GM21825 (cell line): ENCODE data around the gene TUBGCP5.
"Not testable (repeated sequence)": the region's sequence is repeated elsewhere in the genome, so short reads cannot be mapped to it uniquely, and the experiment has no call there.

Source experiments
- ATAC-seq: cut with Tn5 transposase; IDR thresholded peaks from one replicate; pipeline ENCODE4 v1.9.1; 2021; ENCODE audit warnings: mild to moderate bottlenecking, moderate library complexity; ENCODE audit not compliant: unreplicated experiment

TUBGCP5 gene

GRCh38 chr15:23039143-23039916 lies at the start of gene TUBGCP5:
Gene TUBGCP5, minus strand, starts transcription at chr15:23039569. Its CDS starts 26 bp downstream, at chr15:23039543.
- peak; percentile 92 for ATAC-seq

DNA sequence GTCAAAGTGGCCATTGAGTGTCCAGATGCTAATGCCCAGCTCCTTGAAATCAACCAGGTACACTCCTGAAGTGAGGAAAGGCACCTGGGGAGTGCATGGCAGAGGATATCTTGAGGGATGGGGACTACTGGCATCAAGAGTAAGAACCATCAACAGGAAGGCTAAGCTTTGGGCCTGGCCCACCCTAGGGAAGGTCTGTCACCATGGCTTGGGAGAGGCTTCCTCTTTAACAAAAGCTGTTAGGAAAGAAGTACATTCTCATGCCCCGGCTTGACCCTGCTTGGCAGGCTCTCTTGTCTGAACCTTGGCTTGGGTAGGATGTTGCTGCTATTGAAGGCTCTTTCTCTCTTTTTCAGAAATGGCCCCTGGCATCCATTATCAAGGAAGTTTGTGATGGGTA lies 43.7 kb upstream of the TUBGCP5 start:
- no peak for ATAC-seq

- ATAC-seq, result not testable (repeated sequence)
Measured at GRCh38 chr15:23081996-23082737, 42.8 kb upstream of the TUBGCP5 start.

DNA sequence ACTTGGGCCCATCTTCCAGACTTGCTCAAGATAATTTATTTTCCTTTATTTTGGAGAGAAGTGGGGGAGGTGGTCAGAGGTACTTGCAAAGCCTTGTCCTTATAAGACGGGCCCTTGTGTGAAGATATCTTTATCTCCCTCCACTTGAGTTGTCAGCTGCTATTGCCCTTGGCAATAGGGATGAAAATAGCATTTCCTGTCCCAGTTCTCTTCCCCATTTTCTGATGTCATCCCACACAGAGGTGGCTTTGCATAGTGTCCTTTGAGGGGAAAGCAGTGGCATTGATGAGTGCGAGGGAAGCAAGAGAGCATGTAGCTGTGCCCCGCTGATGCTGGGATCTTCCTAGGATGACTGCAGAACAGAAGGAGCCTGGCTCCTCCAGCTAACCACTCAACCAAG lies 41.9 kb upstream of the TUBGCP5 start:
- ATAC-seq, result no peak

DNA sequence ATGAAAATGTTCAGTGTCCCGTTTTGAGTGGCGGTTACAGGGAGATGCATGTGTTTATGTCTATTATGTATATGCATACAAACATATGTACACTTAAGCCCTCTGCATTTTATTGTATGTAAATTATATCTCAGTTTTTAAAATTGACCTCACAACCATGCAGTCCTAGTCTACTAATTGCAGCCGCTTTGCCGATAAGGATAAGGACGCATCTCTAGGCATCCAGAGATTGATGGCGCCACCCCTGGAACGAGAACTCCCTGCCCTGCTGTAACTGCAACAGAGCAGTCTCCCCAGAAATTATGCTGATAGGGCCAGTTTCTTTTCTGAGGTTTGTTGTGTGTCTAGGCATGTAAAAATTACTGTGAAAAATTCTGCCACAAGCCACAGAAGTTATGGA lies 40.4 kb upstream of the TUBGCP5 start:
- no peak for ATAC-seq

GRCh38 chr15:23075927-23076326 lies 36.6 kb upstream of the TUBGCP5 start:
- no peak for ATAC-seq

DNA sequence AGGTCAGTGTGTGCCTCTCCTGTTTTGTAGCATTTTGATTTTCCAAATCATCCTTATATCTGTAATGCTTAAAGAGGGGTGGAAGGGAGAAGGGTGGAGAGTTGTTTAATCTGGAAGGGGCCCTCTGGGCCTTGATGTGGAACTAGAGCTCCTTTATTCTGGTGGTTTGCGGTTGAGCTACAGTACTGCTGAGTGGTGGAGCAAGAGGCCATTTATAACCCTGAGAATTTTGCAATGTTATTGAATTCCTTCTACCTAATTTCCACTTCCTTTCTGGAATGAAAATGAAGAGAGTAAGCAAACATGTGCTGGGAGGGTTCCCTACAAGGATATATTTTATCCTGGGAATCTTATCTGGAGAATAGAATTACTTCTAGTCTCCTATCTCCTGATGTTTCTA lies 35.3 kb upstream of the TUBGCP5 start:
- no peak for ATAC-seq

DNA sequence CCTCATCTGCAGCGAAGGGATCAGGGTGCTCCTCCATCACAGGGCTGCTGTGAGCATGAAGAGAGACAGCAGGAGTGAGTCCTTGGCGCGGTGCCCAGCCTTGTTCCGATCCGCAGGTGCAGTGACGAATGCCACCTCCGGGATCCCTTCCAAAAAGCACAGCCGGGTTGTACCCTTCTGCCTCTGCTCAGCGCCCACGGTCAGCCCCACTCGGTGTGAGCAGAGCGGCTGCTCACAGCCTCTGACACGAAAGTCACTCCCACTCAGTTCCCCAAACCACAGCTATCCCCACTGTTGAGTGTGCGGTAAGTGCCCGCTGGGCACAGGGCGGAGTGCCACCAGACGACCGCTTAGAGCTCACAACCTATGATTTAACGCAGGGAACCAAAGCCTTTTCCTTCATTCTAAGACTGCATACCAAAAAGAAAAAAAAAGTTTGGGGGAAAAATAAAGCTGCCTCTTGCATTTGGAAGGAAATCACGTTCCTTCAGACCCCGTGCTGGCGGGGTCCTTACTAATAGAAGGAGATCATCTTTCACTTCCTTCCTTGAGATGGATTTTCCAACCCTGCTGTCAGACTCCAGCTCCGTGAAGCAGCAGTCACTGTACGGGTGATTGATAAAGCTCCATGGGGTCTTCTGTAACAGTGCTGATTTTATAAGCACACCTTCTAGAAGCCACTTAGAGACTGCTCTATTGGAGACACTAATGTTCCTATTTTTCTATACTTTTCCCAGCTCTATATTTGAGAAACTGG lies 34.7 kb upstream of the TUBGCP5 start:
- no peak for ATAC-seq

GRCh38 chr15:23072633-23073032 lies 33.3 kb upstream of the TUBGCP5 start:
- ATAC-seq, result no peak

DNA sequence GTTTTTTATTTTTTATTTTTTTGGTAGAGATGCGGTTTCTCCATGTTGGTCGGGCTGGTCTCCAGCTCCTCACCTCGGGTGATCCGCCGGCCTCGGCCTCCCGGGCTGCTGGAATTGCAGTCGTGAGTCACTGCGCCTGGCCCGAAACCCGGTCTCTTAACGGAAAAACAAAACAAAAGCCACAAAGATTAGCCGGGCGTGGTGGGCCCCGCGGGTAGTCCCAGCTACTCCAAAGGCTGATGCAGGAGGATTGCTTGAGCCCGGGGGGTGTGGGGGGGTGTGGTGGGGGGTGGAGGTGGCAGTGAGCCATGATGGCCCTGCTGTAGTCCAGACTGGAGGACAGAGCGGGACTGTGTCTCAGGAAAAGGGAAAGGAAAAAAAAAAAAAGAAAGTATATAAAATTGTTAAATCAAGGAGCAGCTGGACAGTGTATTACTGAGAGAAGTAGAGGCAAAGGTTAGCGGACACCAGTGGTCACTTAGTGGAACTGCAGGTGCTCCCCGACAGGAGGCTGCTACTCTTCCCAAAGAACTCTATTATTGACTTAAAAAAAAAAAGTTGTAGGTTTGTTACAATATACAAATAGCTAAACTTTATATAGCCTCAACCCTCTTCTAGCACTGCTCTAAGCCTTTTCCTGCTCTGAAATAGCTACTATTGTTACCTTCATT lies 30.3 kb upstream of the TUBGCP5 start:
- ATAC-seq, result no peak

GRCh38 chr15:23067416-23067815 lies 28.0 kb upstream of the TUBGCP5 start:
- no peak for ATAC-seq

DNA sequence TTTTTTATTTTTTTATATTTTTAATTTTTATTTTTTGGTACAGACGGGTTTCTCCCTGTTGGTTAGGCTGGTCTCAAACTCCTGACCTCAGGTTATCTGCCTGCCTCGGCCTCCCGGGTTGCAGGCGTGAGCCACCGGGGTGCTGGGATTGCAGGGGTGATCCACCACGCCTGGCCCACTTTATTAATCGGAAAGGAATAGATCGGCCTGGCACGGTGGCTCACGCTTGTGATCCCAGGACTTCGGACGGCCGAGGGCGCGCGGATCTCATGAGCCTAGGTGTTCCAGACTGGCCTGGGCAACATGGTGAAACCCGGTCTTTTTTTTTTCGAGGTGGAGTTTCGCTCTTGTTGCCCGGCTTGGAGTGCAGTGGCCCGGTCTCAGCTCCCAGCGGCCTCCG lies 26.5 kb upstream of the TUBGCP5 start:
- ATAC-seq, result no peak

DNA sequence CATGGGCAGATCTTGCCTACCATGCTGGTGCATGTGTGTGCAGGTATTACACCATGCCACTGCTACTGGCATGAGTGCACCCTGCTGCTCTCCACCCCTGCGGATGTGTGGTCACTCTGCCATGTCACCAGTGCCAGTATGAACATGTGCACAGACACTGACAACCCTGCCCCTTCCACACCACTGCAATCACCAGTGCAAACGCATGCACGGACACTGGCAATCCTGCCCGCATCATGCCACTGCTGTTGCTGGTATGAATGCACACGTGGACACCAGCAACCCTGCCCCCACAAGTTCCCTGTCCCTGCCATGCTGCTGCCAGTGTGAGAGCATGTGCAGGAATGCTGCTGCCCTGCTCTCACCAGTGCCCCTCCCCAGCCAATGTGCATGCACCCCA lies 24.8 kb upstream of the TUBGCP5 start:
- ATAC-seq, result no peak

GRCh38 chr15:23057707-23058106 lies 18.3 kb upstream of the TUBGCP5 start:
- ATAC-seq, result no peak

- no peak for ATAC-seq
Measured at GRCh38 chr15:23055316-23055715, 15.9 kb upstream of the TUBGCP5 start.

DNA sequence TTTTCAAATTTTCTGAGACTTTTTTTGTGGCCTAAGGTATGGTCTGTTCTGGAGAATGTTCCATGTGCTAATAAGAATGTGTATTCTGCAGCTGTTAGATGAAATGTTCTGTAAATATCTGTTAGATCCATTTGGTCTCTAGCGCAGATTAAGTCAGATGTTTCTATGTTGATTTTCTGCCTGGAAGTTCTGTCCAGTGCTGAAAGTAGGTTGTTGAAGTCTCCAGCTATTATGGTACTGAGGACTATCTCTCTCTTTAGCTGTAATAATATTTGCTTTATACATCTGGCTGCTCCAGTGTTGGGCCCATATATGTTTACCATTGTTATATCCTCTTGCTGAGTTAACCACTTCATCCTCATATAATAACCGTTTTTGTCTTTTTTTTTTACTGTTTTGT lies 13.2 kb upstream of the TUBGCP5 start:
- no peak for ATAC-seq

DNA sequence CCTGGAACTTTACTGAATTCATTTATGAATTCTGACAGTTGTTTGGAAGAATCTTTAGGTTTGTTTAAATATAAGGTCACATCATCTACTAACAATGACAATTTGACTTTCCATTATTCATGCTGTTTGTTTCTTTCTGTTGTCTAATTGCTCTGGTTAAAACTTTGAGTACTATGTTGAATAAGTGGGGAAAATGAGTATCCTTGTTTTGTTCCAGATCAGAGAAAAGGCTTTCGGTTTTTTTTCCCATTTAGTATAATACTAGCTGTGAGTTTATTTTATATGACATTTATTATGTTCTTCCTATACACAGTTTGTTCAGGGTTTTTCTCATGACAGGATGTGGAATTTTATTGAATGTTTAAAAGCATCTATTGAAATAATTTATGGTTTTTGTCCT lies 11.3 kb upstream of the TUBGCP5 start:
- no peak for ATAC-seq

- ATAC-seq, result no peak
Measured at GRCh38 chr15:23049984-23050628, 10.7 kb upstream of the TUBGCP5 start.

- ATAC-seq, result not testable (repeated sequence)
Measured at GRCh38 chr15:23048572-23049282, 9.4 kb upstream of the TUBGCP5 start.

DNA sequence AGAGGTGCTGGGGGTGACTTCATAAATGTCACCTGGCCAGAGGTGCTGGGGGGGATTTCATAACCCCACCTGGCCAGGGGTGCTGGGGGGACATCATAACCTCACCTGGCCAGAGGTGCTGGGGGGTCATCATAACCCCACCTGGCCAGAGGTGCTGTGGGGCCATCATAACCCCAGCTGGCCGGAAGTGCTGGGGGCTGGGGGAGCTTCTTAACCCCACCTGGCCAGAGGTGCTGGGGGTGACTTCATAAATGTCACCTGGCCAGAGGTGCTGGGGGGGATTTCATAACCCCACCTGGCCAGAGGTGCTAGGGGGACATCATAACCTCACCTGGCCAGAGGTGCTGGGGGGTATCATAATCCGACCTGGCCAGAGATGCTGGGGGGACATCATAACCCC lies 4.6 kb upstream of the TUBGCP5 start:
- ATAC-seq, result not testable (repeated sequence)
